ENCODE results near the gene NPIPB8. TPM values are rescaled to one million over a fixed set of nuclear protein-coding genes. Genes with fewer than 3 reads are reported as not detected.
"Not testable (repeated sequence)": the region's sequence is repeated elsewhere in the genome, so short reads cannot be mapped to it uniquely, and the experiment has no call there.

NPIPB8 gene
- 1 to 10 TPM in 2 of 4 donors, under 1 TPM in 1, not detected in 1; 0.85 to 2.1 (median 1.3) TPM for total RNA-seq

GRCh38 chr16:28637765-28638164 is at the start of gene NPIPB8:
NPIPB8 (plus strand) TSS chr16:28638065; CDS start chr16:28638361, 296 bp downstream.
- not testable (repeated sequence) for H3K36me3 ChIP-seq, H3K4me3 ChIP-seq, H3K9me3 ChIP-seq, H3K4me1 ChIP-seq, H3K27me3 ChIP-seq, DNase-seq, H3K27ac ChIP-seq

GRCh38 chr16:28589069-28589468 is 48.8 kb upstream of the NPIPB8 start:
- no peaks in the 10 kb centered on the region for H3K27me3 ChIP-seq
- H3K27ac ChIP-seq, result no peak overlapping the region
- H3K4me1 ChIP-seq, result no peaks in the 10 kb centered on the region
- H3K36me3 ChIP-seq, result peaks cover 0 to 78% (median 0%) of the 10 kb centered on the region in 3 donors
- no peak overlapping the region for H3K4me3 ChIP-seq
- no peak for TF ChIP-seq CTCF (IDR thresholded peaks at IDR 0.05)
- no peak for TF ChIP-seq POLR2A (IDR thresholded peaks at IDR 0.05)
- DNase-seq, result no peak
- H3K9me3 ChIP-seq, result no peaks in the 10 kb centered on the region

GRCh38 chr16:28589930-28590329 is 47.9 kb upstream of the NPIPB8 start:
- Histone ChIP-seq H3K4me3 (no peak overlapping the region), H3K4me1 (no peaks in the 10 kb centered on the region), H3K27me3 (no peaks in the 10 kb centered on the region), H3K9me3 (no peaks in the 10 kb centered on the region), H3K27ac (no peak overlapping the region), H3K36me3 (peaks cover 0 to 69% (median 0%) of the 10 kb centered on the region in 3 donors)
- DNase-seq, result no peak
- no peak for TF ChIP-seq CTCF (IDR thresholded peaks at IDR 0.05)
- TF ChIP-seq POLR2A (IDR thresholded peaks at IDR 0.05), result no peak

GRCh38 chr16:28590384-28591340 is 47.2 kb upstream of the NPIPB8 start:
- Histone ChIP-seq H3K9me3 (no peaks in the 10 kb centered on the region), H3K4me1 (no peaks in the 10 kb centered on the region), H3K36me3 (peaks cover 0 to 62% (median 0%) of the 10 kb centered on the region in 3 donors), H3K4me3 (no peak overlapping the region), H3K27me3 (no peaks in the 10 kb centered on the region), H3K27ac (no peak overlapping the region)
- no peak for DNase-seq
- TF ChIP-seq CTCF (IDR thresholded peaks at IDR 0.05), result no peak
- no peak for TF ChIP-seq POLR2A (IDR thresholded peaks at IDR 0.05)

- Histone ChIP-seq H3K27ac (no peak overlapping the region), H3K9me3 (no peaks in the 10 kb centered on the region), H3K27me3 (no peaks in the 10 kb centered on the region), H3K36me3 (peaks cover 0 to 59% (median 0%) of the 10 kb centered on the region in 3 donors), H3K4me3 (no peak overlapping the region), H3K4me1 (no peaks in the 10 kb centered on the region)
- no peak for DNase-seq
- no peak for TF ChIP-seq POLR2A (IDR thresholded peaks at IDR 0.05)
- TF ChIP-seq CTCF (IDR thresholded peaks at IDR 0.05), result no peak
Observed at GRCh38 chr16:28591355-28591754, 46.5 kb upstream of the NPIPB8 start.

- H3K4me1 ChIP-seq, result peaks cover 0 to 11% (median 0%) of the 10 kb centered on the region in 4 donors
- H3K4me3 ChIP-seq, result no peak overlapping the region
- H3K9me3 ChIP-seq, result no peaks in the 10 kb centered on the region
- DNase-seq, result no peak
- no peak overlapping the region for H3K27ac ChIP-seq
- peaks cover 0 to 49% (median 0%) of the 10 kb centered on the region in 3 donors for H3K36me3 ChIP-seq
- TF ChIP-seq CTCF (IDR thresholded peaks at IDR 0.05) (no peak), POLR2A (IDR thresholded peaks at IDR 0.05) (no peak)
- no peaks in the 10 kb centered on the region for H3K27me3 ChIP-seq
Observed at GRCh38 chr16:28592511-28592910, 45.4 kb upstream of the NPIPB8 start.
